ENCODE measurements around the gene PHF19.

Gene PHF19

GRCh38 chr9:120876842-120877240 is at the start of gene PHF19:
Gene PHF19 (minus strand): TSS chr9:120877188. CDS start chr9:120874741, 2,447 bp downstream.
- no peak for DNase-seq

- DNase-seq = no peak
These were observed 49.5 kb upstream of the PHF19 start, which contains the start of gene TRAF1 for GRCh38 chr9:120926397-120926928. Gene TRAF1 (minus strand): TSS chr9:120926796. CDS start chr9:120926075, 721 bp downstream.

- no peak for DNase-seq
These were observed 48.8 kb upstream of the PHF19 start for GRCh38 chr9:120925535-120926396.

DNA sequence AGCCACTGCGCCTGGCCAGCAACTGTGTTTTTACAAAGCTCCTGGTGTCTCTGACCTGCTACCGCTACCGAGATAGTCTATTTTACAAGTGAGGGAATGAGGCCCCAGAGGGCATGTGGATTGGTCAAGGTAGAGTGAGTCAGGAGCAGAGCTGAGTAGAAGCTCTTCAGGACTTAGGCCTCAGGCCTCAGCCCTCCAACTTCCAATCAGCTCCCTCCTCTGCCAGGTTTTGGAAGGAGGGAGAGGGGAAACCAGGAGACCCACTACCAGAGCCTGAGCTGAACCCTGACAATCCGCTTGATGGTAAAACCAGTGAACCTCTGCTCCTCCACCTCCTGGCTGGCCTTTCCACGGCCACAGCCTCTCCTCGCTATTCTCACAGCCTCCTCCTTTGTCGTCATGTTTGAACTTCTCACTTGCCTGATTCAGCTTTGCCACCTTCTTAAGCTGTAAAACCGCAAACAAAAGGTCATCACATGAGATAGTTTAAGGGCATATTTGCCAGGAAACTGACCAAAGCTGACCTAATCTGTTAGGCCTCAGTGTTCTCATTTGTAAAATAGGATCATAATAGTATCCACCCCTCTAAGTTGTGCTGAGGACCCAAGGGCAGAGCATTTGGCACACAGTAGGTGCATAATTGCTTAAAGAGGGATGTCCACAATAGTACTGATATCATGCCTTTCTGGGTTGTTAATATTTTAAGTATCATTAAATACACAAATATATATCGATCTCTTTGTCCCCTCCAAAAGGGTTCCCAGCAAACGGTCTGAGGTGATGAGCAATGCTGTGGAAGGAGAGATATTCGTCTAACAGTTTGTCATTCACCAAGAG is 47.9 kb upstream of the PHF19 start:
- DNase-seq = no peak

DNA sequence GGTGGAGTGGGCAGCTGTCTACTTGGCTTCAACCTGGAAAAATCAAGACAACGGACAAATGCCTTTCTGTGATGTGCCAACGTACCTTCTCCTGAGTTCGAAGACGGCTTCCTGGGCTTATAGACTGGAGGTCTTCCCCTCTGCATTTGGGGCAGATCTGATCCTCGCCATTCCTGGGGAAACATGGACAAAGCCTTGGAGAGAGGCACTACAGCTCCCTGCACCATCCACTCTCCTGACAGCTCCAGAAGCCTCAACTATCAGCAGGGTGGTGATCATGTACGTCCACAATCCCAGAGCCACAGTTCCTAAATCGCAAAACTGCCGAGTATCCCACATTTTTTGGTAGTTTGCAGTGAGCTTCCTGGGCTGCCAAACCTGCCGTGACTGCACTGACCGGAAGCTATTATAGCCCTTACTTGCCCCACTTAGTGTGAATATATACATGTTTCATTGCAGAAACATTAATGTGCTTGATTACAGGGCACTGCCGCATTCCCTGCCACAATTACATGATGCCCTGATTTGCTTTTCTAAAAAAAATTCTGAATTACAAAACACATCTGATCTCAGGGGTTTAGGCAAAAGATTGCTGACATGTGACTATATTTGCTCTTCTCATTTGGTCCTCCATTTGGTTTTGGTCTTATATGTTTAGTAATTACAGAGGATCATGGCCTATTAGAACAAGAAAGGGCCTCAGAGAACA is 46.8 kb upstream of the PHF19 start:
- DNase-seq = no peak

DNA sequence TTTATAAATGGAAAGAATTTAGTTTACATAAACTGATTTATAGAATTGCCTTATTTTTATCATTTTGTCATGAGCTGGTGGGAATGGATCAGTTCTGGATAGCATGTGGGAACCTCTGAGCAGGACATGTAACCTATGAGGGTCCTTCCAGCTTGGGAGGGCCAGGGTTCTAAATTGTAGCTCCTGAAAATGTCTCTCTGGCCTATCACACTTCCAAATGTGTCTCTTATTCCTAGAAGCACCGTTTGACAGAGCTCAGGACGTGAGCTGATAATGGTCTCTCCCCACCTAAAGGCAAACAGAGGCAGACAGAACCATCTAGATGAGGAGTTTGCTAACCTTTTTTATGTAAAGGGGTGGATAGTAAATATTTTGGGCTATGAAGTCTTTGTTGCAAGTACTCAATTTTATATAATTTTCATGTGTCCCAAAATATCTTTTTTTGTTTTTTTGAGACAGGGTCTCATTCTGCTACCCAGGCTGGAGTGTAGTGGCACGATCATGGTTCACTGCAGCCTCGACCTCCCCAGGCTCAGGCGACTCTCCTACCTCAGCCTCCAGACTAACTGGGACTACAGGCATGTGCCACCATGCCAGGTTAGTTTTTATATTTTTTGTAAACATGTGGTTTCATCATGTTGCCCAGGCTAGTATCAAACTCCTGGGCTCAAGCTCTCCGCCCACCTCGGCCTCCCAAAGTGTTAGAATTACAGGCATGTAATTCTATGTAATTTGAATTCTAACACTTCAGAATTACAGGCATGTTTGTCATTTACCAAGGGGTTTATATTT is 45.6 kb upstream of the PHF19 start:
- no peak for DNase-seq

- DNase-seq = no peak
These were observed 44.7 kb upstream of the PHF19 start for GRCh38 chr9:120921661-120922181.

- DNase-seq = no peak
These were observed 43.8 kb upstream of the PHF19 start for GRCh38 chr9:120920806-120921178.

GRCh38 chr9:120919843-120920805 is 43.1 kb upstream of the PHF19 start:
- DNase-seq = no peak

DNA sequence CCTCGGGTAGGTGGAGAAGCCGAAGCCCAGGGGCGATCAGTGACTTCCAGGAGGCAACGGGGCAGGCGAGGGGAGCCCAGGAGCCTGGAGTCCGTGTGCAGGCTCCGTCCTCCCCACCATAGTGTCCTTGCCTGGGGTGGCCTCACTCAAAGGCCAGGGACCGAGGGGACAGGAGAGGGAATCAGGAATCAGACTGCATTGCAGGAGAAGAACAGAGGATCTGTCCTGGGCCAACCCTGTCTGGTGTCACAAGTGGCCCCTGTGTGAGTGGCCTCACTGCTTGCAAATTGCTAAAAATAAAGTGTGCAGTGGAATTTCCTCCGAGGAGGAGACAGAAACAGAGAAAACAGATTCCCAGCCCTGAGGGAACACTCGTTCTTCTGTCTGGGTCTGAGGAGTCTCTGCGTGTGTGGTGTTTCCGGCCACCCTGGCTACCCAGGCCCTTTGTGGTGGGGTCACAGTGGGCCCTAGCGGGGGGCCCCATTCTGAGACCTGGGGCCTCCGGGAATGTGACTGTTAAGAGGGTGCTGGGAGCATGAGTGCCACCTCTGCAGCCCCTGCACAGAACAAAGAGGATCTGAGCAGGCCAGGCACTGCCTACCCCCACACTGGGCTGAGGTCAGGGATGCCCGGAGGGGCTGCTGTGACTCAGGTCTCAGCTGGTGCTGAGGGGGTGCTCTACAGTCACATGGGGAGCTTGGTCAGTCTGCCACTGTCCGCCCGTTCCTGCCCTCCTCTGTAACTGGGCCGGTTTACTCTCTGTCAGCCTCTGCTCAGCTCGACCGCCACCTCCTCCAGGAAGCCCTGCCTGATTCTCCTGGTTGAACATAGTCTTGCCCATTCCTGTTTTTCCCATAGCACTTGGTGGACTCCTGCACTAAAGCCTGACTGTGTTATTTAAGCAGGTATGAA is 42.2 kb upstream of the PHF19 start:
- DNase-seq = no peak

- no peak for DNase-seq
These were observed 41.2 kb upstream of the PHF19 start for GRCh38 chr9:120917929-120918762.

DNA sequence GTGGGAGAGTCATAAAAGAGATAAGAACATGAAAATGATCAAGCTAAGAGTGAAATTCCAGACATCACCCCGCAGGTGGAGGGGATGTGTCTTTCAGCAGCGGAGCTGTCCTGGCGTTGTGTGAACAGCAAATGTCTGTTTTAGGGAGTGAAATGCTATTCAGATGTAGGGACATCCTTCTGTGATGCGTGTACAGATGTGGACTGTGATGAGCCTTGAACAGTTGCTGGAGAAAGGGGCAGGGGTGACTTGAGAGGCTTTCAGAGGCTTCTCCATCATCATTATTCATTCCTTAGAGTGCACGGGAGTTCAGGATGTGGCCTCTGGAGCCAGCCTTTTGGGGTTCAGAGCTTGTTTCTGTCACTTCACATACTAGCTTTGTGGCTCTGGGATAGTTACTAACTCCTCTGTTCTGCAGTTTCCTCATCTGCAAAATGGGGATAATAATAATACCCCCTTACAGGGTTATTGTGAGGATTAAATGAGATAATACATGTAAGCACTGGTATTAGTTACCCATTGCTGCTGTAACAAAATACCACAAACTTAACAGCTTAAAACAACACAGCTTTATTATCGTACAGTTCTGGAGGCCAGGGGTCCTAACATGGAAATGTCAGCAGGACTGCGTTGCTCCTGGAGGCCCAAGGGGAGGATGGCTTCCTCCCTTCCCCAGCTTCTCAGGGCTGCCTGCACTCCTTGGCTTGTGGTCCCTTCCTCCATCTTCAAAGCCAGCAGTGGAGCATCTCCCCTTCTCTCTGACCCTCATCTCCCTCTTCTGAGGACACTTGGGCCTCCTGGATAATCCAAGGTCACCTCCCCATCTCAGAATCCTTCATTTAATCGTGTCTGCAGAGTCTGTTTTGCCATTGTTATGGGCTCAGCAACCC is 40.2 kb upstream of the PHF19 start:
- DNase-seq = no peak

GRCh38 chr9:120916588-120916987 is 39.6 kb upstream of the PHF19 start:
- DNase-seq = no peak

GRCh38 chr9:120915854-120916470 is 39.0 kb upstream of the PHF19 start:
- no peak for DNase-seq

GRCh38 chr9:120914953-120915352 is 38.0 kb upstream of the PHF19 start:
- no peak for DNase-seq

GRCh38 chr9:120914396-120914795 is 37.4 kb upstream of the PHF19 start:
- no peak for DNase-seq
